NOMO-1 treated with DMSO at 0.1 percent for 48 hours (cell line): Measurements from ENCODE around the gene RFNG.

Experiments
- DNase-seq: peaks from one replicate; lab custom pipeline; 2025; ENCODE audit not compliant: unreplicated experiment; lab: John Stamatoyannopoulos, UW

Gene RFNG

DNA sequence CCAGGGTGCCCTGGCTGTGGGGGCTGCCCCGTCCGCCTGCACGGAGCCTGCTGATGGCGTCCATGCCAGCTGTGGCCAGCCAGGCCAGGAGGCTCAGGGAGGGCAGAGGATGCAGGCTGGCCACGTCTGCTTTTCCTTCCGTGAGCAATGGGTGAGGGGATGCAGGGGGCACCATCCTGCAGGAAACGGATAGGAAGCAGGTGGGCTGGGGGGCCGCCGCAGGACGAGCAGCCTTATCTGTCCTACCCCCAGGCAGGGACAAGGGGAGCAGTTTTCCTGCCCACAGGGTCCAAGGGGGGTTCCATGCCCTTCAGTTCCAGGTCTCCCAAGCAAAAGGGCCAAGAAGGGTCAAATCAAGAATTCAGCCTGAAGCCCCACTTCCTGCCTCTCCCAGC lies 7.2 kb upstream of the RFNG start:
- DNase-seq: no peak

DNA sequence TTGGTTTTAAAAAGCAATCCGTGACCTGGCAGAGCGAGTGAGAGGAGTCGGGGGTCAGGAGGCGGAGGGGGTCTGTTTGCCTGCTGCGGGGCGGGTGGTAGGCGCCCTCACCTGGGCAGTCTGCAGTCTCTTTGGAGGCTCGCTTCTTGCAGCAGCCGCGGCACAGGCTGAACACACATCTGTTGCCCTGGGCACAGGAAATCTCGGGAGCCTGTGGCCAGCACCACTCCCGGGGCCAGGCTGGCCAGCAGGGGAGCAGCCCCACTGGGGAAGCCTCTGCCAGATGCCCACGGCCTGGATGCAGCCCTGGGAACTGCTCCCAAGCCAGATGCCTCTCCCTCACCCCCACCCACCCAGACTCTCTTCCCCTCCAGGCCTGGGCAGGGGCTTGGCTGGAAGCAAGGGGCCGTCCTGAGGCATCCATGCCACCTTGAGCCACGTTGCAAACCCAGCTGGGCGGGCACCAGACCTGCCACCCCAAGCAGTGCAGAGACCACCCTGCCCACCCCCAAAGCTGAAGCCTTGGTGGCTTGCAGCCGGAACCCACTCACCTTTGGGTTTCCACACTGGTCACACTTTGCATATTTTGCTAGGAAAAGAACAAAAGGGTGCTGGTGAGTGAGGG lies 6.7 kb upstream of the RFNG start:
- DNase-seq: no peak

DNA sequence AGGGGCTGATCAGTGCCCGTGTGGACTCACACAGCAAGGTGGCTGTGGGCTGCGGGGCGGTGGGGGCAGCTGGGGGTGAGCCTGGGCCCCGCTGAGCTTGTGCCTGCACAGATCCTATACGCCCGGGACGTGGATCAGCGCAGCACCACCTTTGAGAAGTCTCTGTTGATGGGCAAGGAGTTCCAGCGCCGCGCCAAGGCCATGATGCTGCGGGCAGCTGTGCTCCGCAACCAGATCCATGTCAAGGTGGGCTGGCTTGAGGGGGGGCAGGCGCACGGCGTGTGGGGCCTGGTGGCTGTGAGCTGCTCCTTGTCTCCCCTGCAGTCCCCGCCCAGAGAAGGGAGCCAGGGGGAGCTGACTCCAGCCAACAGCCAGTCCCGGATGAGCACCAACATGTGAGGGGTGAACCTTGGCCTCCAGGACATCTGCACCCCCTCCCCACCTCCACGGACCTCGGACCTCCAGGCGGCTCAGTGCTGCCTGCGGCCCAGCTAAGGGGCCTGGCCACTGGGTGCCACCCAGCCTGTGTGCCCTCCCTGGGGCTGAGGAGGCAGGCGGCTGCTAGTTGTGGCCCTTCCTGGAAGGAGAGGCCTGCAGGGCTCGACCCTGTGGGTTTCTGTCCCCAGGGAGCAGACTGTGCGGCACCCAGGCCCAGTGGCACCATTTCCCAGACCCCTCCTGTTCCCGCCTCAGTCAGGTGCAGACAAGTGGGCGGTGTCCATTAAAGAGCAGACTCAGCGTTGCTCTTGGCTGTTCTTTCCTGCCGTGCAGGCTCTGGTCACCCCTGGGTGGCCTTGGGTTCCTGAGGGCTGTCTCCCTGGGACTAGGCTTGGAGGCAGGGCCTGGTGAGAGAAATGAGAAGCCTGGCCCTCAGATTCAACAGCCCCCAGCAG lies 5.4 kb upstream of the RFNG start:
- no peak for DNase-seq

GRCh38 chr17:82055965-82056728 lies 4.5 kb upstream of the RFNG start:
- DNase-seq: no peak

DNA sequence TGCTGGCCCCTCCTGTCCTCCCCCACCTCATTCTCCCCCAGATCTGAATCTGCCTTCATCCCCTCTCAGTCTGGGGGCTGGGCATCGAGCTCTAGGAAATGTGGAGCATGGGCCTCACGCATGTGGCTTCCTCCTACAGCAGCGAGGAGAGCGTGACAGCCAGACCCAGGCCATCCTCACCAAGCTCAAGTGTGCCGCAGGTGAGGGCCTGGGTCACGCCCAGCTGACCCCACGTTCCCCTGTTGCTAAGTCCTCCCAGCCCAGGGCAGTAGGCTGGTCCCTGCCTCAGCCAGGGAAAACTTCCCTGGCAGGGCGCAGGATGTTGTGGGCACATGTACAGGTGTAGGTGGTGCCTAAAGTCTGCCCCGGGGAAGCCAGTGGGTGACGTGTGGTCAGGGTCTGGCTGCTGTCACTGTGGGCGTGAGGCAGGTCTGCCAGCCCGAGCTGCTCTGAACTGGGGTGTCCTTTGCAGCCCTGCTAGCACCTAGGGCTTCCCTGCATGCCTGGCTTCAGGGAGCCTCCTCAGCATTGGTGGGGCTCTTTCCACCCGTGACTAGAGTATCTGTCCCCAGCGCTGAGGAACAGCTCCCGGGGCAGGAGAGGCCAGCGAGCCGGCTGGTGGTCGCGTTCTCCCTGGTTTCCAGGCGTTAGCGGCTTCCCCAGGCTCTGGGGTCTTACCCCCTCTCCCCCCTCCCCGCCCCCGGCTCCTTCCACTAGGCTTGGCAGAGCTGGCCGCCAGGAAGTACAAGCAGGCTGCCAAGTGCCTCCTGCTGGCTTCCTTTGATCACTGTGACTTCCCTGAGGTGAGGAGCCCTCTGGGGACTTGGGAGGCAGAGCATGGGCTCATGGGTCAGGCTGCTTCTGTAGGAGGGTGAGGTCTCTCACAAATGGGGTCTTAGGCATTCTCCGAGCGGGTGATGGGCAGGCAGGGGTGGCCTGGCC lies 3.7 kb upstream of the RFNG start:
- DNase-seq: no peak

- DNase-seq: no peak
Measured at GRCh38 chr17:82054351-82055022, 2.9 kb upstream of the RFNG start.

GRCh38 chr17:82053556-82054263 lies 2.1 kb upstream of the RFNG start:
- DNase-seq: no peak

DNA sequence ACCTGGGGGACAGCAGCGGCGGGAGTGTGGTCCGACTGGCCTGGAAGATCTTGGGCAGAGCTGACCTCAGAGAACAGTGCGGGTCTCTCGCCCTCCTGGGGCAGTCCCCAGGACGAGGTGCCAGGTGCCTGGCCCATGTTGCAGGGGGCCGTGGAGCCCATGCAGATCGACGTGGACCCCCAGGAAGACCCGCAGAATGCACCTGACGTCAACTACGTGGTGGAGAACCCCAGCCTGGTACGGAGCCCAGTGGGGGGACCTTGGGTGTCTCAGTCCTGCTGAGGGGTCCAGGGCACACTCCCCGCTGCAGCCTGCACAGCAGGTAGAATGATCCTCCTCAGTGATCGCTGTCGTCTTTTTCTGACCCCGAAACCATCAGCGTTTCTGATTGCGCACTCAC lies 1.5 kb upstream of the RFNG start:
- no peak for DNase-seq

- DNase-seq: no peak
Measured at GRCh38 chr17:82052638-82053059, 1.0 kb upstream of the RFNG start.

DNA sequence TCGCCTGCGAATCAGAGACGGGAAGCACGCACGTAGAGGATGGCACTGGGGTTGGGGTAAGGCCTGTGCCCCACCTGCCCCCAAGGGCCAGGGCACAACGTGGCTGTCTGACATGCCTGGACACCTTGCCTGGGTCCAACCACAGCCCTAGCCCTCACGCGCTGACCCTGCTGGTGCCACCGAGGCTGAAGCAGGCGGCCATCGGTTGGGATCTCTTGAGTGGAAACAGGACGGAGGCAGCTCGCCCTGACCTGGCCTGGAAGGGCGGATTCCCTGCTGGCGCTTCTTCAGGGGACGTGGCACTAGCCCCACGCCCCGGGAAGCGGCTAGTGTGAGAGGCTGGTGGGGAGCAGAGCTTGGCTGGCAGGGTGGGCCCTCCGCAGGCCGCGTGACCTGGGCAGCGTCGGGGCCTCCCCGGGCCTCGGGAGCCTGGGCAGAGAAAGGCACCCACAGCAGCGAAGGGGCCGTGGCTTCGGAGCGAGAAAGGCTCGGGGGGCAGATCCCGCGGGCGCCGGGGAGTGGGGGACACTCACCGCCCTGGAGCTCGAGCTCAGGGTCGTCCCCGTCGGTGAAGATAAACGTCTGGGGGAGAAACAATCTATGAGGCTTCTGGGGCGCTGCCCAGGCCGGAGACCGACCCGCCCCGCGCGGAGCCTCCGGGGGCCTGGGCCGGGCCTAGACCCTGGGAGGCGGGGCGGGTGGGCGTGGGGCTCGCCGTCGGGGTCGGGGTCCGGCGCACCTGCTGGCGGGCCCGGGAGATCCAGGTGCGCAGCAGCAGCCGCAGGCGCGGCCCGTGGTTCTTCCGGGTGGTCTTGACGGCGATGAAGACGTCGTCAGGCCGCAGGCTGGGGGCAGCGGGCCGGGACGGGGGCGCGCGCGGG lies 610 bp downstream of the RFNG start:
- no peak for DNase-seq

GRCh38 chr17:82050152-82050760 lies 1.4 kb downstream of the RFNG start:
- DNase-seq: no peak

DNA sequence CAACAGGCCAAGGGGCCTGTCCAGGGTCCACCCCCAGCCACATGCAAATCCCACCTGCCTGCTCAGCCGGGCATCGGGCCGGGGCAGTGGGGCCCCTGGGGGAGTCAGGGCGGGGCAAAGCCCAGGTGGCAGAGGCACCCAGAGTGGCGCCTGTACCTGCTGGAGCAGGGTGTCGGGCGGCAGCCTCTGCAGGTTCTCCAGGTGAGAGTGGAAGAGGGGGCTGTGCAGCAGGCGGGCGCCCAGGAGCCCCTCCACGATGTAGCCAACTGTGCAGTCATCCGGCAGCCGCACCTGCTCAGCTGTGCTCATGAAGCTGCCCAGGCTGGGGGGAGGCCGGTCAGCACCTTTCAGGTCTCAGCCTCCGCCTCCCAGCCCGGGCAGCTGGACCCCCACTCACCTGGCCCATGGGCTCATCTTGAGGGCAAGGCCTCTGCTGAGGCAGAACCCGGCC lies 2.1 kb downstream of the RFNG start:
- no peak for DNase-seq

DNA sequence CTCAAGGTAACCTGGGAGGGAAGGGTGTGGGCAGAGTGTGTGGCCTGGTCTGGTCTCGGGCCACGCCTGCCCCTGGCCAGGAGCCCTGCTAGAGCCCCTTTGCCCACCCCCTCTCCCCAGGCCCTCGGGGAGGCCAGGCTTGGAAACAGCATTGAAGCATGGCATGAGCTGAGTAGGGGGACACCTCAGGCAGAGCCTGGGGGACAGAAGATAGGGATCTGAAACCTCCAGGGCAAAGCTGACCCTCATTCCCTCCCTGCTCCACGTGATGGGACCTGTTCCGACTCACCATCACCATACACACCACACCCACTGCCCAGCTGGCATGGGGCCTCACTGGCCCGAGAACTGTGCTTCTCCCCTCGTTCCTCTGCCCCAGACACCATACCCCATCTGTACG lies 2.5 kb downstream of the RFNG start:
- DNase-seq: no peak

GRCh38 chr17:82048571-82048971 lies 3.0 kb downstream of the RFNG start:
- DNase-seq: no peak

- DNase-seq: no peak
Measured at GRCh38 chr17:82047914-82048570, 3.6 kb downstream of the RFNG start.

GRCh38 chr17:82047379-82047778 lies 4.2 kb downstream of the RFNG start:
- no peak for DNase-seq

GRCh38 chr17:82046903-82047302 lies 4.7 kb downstream of the RFNG start:
- no peak for DNase-seq
